Ecto neural progenitor cell (in vitro differentiated cells): ENCODE results near the gene TINCR.
"Not testable (repeated sequence)": the region's sequence is repeated elsewhere in the genome, so short reads cannot be mapped to it uniquely, and the experiment has no call there.

Experiments
- DNase-seq: peaks from one replicate; pipeline ENCODE4 v3.0.0-alpha.2; 2018; ENCODE audit warnings: low spot score

TINCR gene

GRCh38 chr19:5567360-5567969 lies at the start of gene TINCR:
TSS of gene TINCR (minus strand) at chr19:5567953.
- peak; percentile 76 for DNase-seq

DNA sequence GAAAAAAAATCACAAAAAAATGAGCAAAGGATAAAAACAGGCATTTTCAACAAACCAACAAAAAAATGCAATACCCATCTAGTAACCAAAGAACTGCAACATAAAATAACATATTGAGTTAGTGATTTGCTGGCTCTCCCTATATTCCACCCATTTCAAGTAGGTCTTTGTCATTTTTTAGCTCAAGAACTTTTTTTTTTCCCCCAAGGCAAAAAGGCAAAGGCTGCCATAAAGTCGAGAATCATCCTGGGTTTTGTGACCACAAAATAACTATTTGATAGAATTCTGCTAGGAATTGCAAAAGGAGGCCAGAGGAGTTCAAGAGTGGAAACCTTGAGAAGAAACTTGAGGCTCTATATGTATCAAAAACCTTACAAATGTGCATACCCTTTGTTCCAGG lies 49.3 kb upstream of the TINCR start:
- DNase-seq: no peak

- no peak for DNase-seq
Observed at GRCh38 chr19:5615756-5616327, 48.1 kb upstream of the TINCR start.

DNA sequence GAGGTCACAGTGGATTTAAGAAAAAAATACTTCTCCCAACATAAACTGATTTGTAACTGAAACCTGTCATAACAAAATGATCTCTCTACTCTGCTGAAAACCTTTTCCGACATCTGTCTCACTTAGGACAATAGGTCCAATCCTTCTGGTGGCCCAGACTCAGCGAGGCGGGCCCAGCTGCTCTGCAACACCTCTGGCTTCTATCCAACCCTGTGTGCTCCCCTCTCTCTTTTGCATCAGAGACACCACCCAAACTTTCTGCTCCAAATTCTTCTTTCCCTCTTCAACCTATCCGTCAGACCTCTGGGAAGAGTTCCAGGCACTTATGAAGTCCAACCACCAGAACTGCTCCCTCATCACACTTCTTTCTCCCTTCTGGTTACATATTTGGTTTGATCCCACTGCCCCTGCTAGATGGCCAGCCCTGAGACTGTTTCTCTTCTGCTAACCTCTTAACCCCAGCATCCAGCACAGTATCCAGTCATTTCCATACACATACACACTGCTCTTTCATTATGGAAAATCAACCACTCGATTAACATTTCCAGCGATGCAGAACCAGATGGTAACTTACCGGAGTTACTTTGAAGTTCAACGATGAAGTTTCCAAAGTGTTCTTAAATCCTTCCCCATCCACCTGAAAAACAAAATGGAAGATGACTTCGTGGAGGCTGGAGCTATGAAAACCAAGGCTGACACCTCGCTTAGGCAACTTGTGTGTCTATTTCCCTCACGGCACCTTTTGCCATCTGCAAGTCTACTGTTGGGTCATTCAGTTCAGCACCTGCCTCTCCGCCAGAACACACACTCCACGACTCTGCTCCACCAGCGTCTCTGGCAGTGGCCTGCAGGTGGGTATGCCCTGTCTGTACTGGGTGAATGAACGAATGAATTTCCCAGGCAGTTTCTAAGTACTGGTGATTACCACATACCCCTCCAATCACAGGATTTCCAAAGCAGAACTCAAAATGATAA lies 45.4 kb upstream of the TINCR start:
- no peak for DNase-seq

GRCh38 chr19:5609881-5610448 lies 42.2 kb upstream of the TINCR start:
- no peak for DNase-seq

- not testable (repeated sequence) for DNase-seq
Observed at GRCh38 chr19:5608766-5609165, 41.0 kb upstream of the TINCR start.

DNA sequence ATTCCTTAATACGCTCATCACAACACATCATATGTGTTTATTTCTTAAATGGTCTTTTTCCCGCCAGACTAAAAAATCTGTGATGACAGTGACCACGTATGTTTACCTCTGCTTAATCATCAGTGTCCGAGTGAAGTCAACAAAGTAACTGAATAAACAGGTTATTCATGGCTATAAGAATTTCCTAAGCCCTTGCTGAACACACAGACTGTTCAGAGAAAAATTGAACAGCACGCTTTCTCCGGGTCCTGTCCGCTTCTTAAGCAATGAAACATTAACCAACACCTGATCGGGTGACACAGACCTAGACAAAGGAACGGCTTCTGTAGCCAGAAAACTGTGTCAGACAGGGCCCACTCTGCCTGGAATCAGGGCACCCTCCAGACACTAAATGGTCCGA lies 40.5 kb upstream of the TINCR start:
- DNase-seq: no peak

- no peak for DNase-seq
Observed at GRCh38 chr19:5607318-5608275, 39.8 kb upstream of the TINCR start.

DNA sequence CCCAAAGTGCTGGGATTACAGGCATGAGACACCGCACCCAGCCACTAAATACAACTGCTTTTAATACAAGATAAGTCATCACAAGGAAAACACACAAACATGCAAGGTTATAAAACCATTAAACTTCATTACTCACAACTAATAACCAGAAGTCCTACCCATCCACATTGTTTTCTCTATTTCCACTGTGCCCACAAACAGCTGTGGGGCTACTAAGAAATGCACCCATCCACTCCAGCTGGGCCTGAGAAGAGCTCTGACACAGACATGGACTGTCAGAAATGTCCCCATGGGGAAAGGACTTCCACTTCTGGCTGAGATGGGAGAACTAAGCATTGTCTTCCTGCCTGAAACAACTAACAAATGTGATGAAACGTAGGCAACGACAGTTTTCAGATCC lies 37.6 kb upstream of the TINCR start:
- no peak for DNase-seq

DNA sequence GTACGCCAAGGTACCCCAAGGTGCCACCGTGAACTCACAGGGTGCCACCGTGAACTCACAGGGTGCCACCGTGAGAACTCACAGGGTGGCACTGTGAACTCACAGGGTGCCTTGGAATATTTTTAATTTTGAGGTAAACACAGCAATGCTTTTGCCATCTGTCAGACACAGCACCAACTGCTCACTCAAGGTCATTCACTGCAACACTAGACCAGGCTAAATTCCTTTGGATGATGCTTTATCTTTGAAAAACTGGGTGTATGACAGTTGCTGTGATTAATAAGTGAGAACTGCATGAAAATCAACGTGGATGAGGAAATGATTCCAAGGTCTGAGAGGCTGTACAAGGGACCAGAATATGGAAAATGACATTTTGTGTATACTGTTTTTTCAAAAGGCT lies 35.9 kb upstream of the TINCR start:
- no peak for DNase-seq

DNA sequence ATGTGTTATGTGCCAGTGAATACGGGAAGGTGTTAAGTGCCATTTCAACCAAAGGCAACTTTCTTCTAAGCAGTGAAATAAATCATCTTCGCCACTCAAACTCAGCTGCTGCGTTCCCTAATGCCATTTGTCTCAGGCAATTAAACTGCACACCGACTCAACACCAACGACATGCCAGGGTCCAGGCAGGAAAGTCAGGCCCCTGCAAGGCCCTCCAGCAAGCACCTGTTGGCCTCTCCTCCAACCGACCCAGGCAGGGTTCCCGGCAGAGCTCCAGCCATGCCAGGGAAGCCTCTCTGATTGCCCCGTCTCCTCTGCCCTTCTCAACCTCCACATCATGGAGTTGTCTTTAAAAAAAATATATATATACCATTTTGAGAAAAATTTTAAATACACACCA lies 33.0 kb upstream of the TINCR start:
- no peak for DNase-seq

- DNase-seq: no peak
Observed at GRCh38 chr19:5595745-5596144, 28.0 kb upstream of the TINCR start.

GRCh38 chr19:5595129-5595528 lies 27.4 kb upstream of the TINCR start:
- DNase-seq: no peak

DNA sequence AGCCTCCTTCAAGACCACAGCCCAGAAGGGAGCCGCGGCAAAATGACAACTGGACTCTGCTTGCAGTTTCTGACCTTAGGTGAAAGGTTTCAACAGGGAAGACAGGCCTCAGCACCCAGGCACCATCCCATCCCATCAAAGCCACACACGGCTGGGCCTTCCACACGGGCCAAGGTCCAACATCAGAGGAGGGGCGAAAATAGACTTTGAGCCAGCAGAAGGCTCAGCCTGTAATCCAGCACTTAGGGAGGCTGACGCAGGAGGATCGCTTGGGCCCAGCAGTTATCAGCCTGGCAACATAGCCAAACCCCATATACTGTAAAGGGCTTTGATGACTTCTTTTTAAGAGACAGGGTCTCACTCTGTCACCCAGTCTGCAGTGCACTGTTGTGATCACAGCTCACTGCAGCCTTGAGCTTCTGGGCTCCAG lies 26.8 kb upstream of the TINCR start:
- DNase-seq: no peak

- DNase-seq: no peak
Observed at GRCh38 chr19:5593343-5594255, 25.8 kb upstream of the TINCR start.

DNA sequence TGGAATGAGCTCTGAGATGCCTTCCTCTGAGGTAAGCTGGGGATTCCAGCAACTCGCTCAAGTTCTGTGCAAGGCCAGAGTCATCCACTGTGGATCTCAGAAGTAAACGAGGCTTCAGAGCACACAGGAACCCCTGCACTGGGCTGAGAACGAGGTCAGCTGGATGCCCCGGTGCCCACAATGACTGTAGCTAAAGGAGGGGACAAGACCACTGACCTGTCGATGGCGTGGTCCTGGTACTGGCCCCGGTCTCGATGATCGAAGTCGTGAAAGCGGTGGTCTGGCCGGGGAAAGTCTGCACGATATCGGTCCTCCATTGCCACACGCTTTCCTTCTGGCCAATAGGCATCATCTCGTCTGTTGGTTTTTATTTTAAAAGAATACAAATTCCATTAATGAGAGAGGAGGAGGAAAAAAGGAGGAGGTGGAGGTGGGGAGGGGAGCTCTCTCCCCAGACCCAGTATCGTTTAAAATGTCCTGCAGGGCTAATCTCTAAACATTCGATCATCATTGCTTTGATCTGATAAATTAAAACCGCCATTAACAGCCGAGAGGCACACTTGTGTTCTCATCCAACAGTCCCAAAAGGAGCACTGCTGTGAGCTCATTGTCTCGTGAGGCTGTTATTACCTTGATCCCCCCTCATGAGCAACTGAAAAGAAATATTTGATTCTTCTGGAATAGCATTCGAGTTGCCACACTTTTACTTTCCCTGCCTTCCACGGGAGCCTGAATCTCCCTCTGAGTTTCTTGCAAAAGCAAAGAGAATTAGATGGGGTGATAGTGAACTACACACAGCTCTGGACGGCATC lies 25.0 kb upstream of the TINCR start:
- DNase-seq: no peak

DNA sequence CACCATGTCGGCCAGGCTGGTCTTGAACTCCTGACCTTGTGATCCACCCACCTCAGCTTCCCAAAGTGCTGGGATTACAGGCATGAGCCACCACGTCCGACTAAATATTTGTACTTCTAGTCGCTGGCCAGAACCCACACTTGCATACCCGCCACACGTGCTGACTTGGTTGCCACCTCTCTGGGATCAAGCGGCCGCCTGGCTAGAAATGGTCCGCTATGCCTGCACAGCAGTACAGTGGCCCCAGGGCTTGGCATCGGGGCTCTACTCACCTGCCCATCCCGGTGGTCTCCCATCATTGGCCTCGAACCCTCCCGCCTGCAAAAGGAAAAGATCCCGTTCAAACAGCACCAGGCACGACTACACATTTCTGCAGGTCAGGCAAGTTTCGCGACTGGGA lies 23.7 kb upstream of the TINCR start:
- DNase-seq: no peak

- no peak for DNase-seq
Observed at GRCh38 chr19:5590865-5591154, 23.1 kb upstream of the TINCR start.

DNA sequence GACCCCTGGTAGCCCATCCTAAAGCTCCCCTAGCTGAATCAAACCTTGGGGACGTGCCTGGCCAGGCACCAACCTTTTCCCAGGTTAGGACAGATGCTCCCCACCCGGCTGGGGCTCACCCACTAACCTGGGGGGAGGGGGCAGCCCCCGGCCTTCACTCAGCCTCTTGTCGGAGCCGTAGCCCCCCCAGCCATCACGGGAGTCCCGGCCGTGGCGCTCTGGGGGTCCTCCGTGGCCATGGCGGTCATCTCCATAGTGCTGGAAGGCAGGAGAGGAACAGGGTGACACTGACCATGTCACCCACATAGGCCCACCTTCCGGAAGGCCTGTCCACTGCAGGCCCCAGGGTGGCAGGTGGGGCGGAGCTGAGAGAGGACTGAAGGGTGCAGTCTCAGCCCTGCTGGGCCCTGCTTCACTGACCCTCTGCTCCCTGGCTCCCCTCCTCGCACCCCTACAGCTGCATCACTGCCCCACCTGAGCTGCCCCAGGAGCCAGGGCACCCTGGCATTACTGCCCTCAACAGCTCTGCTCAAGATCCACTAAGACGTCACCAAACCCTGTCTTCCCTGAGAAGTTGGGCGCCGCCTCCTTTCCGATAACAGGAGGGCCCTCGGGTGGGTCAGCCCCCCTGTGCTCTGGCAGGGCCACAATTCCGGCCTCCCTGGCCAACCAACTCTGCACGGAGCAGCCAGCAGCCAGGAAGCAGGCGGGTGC lies 22.6 kb upstream of the TINCR start:
- DNase-seq: no peak
